ENCODE data around the gene OPTC. TPM values are rescaled to one million over a fixed set of nuclear protein-coding genes. Genes with fewer than 3 reads are reported as not detected.

The OPTC gene
- total and polyA plus RNA-seq, 2 of the 13 experiments (the other 11 are each of a cell fraction or from before 2014, with no cell fraction given) = not detected

- TF ChIP-seq ZBTB2 (CRISPR knock-in tag; IDR thresholded peaks at IDR 0.05; ENCODE audit: low read depth) = no peak
- TF ChIP-seq SOX5 (CRISPR knock-in tag; IDR thresholded peaks at IDR 0.05; ENCODE audit: borderline replicate concordance) = no peak
Observed at GRCh38 chr1:203491664-203492063, 2.3 kb upstream of the OPTC start (continued).

- ChIA-PET CTCF (ENCODE audit: low intra/inter-chr PET ratio, low total read pairs) (no interaction called here), POLR2A (no interaction called here)
- no peak overlapping the region for H3K9ac ChIP-seq (ENCODE audit: insufficient read depth, low read depth, low read length)
- H3K4me1 ChIP-seq (ENCODE audit: insufficient read depth, low read length) = no peaks in the 10 kb centered on the region
- no peak for FAIRE-seq
- TF ChIP-seq ZNF512B (CRISPR knock-in tag; IDR thresholded peaks at IDR 0.05; ENCODE audit: borderline replicate concordance) (no peak), CSRNP1 (CRISPR knock-in tag; IDR thresholded peaks at IDR 0.05) (no peak)
- no peaks in the 10 kb centered on the region for H3K36me3 ChIP-seq (replicated peaks in 1 of 2; ENCODE audit: control insufficient read depth in 1 of 2, insufficient read depth in 2 of 2, low read length in 2 of 2)
- H3K27me3 ChIP-seq (ENCODE audit: control insufficient read depth in 1 of 2, insufficient read depth in 2 of 2, low read length in 2 of 2) = peaks cover 2 to 39% of the 10 kb centered on the region in 2 experiments; a peak in 3 of 5 replicates
- H3K4me2 ChIP-seq (ENCODE audit: low read depth, low read length) = no peak overlapping the region
- in situ Hi-C loops (cut with HindIII; ENCODE audit: extremely low pct_ligation_motif_present, low pct_unique_long_range_greater_than_20kb) (no loop called here), intact Hi-C loops (cut with micrococcal nuclease; ENCODE audit: unreplicated experiment) (no loop called here)
- H4K20me1 ChIP-seq (ENCODE audit: insufficient read depth, low read length) = no peaks in the 10 kb centered on the region
- no peak for ATAC-seq
- H3K79me2 ChIP-seq (ENCODE audit: insufficient read depth, low read length) = no peaks in the 10 kb centered on the region
- H3K4me3 ChIP-seq (replicated peaks in 1 of 3; ENCODE audit: insufficient read depth in 1 of 3, low read depth in 2 of 3, low read length in 3 of 3) = no peak overlapping the region
- no peaks in the 10 kb centered on the region for H3K9me3 ChIP-seq (ENCODE audit: low read length)
- H3K27ac ChIP-seq (ENCODE audit: extremely low read length, insufficient read depth, low read length) = no peak overlapping the region
- H2AFZ ChIP-seq (ENCODE audit: low read length) = no peak overlapping the region
- no peak for DNase-seq (ENCODE audit: low spot score)
- 22% methylated on average over 6 of the region's 8 CpGs for WGBS (ENCODE audit: low lambda C conversion rate)
- BruUV-seq (replicated peaks) = no TSS peak
Observed at GRCh38 chr1:203492082-203492747, 1.7 kb upstream of the OPTC start.

Data from HepG2 (cell line).